Ascending aorta (tissue), 2 donors: ENCODE measurements around the gene TAF11L2. TPM values are rescaled to one million over a fixed set of nuclear protein-coding genes. Genes with fewer than 3 reads are reported as not detected.
"Not testable (repeated sequence)": the region's sequence is repeated elsewhere in the genome, so short reads cannot be mapped to it uniquely, and the experiment has no call there.

Experiments used
- DNase-seq, 2 donors: peaks; one replicate each; pipeline ENCODE4 v3.0.0-alpha.2; 2019; ENCODE audit warnings: low spot score in 2 of 2
- H3K27ac ChIP-seq, 2 donors: fragments of 200-600 bp; sonication (generic); one replicate each; pipeline ENCODE4 v1.5.1; 2016 to 2017; ENCODE audit warnings: mild to moderate bottlenecking in 1 of 2
- H3K27me3 ChIP-seq: fragments of 200-600 bp; sonication (generic); one replicate; pipeline ENCODE4 v1.5.1; 2017
- H3K36me3 ChIP-seq, 2 donors: fragments of 200-600 bp; sonication (generic); one replicate each; pipeline ENCODE4 v1.5.1; 2016
- H3K4me1 ChIP-seq, 2 donors: fragments of 200-600 bp; sonication (generic); one replicate each; pipeline ENCODE4 v1.5.1; 2016 to 2017; ENCODE audit warnings: mild to moderate bottlenecking in 1 of 2
- H3K4me3 ChIP-seq, 2 donors: fragments of 200-600 bp; sonication (generic); one replicate each; pipeline ENCODE4 v1.5.1; 2016 to 2017; ENCODE audit warnings: mild to moderate bottlenecking in 1 of 2
- H3K9me3 ChIP-seq, 2 donors: fragments of 200-600 bp; sonication (generic); one replicate each; pipeline ENCODE4 v1.5.1; 2016
- intact Hi-C: fragments of 100-400 bp; cut with DNase I; formaldehyde crosslinking; loops from one replicate; pipeline ENCODE4 v1.15.1; 2023
- total RNA-seq: library from RNA; depleted of rRNA; stranded (reverse); fragments of >200 nt; gene quantifications from one replicate; pipeline ENCODE4 v1.1.0, GENCODE V29; 2016

Gene TAF11L2
- total RNA-seq, 1 donor from 2014 or later = not detected

DNA sequence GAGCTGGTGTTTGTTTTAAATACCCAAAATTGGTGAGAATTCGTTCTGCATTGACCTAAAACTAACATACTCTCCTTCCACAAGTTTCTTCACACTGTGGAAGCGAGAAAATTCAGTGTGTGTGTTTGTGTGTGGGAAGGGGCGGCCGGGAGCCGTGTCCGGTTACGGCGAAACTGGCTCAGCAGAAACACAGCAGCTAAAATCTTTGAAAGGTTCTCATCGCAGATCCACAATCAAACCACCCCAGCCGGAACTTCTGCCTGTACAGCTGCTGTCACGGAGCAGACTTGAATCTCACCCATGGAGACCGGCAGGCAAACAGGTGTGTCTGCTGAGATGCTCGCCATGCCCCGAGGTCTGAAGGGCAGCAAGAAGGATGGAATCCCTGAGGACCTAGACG lies 30.3 kb downstream of the TAF11L2 start, which contains the start of gene TAF11L6:
TSS of gene TAF11L6 (plus strand) at position 301 of the 400 bp plus-strand sequence.
- DNase-seq, H3K27ac ChIP-seq, H3K4me1 ChIP-seq, H3K9me3 ChIP-seq, H3K27me3 ChIP-seq, intact Hi-C loops, H3K4me3 ChIP-seq, H3K36me3 ChIP-seq: not testable (repeated sequence)

Other genes with a start within 250 kb of the TAF11L2 start
- gene TAF11L3, start 20.1 kb downstream of the TAF11L2 start, total RNA-seq = not detected
- not detected for gene TAF11L4, start 23.6 kb downstream of the TAF11L2 start, total RNA-seq
- not detected for gene TAF11L5, start 27.0 kb downstream of the TAF11L2 start, total RNA-seq
- not detected for gene TAF11L6, start 30.4 kb downstream of the TAF11L2 start, total RNA-seq
- gene TAF11L7, start 87.5 kb downstream of the TAF11L2 start, total RNA-seq = not detected
- not detected for gene TAF11L8, start 92.7 kb downstream of the TAF11L2 start, total RNA-seq
- gene TAF11L9, start 96.2 kb downstream of the TAF11L2 start, total RNA-seq = not detected
- gene TAF11L10, start 99.6 kb downstream of the TAF11L2 start, total RNA-seq = not detected
- not detected for gene TAF11L11, start 106.0 kb downstream of the TAF11L2 start, total RNA-seq
- not detected for gene TAF11L12, start 112.2 kb downstream of the TAF11L2 start, total RNA-seq
- not detected for gene TAF11L13, start 133.9 kb downstream of the TAF11L2 start, total RNA-seq
- gene TAF11L14, start 136.2 kb downstream of the TAF11L2 start, total RNA-seq = not detected